Neuronal stem cell (in vitro differentiated cells): ENCODE measurements around the gene ZIC4.
A peak's percentile ranks its signal among the peaks of the same experiment; 100 is the strongest.

ENCODE experiments used
- DNase-seq: peaks from one replicate; pipeline ENCODE4 v3.0.0-alpha.2; 2013; ENCODE audit warnings: low spot score
- H2AFZ ChIP-seq: one replicate; pipeline ENCODE4 v1.6.1; 2013; ENCODE audit warnings: mild to moderate bottlenecking, low read length, inconsistent platforms
- H2AK5ac ChIP-seq: 2 replicates; pipeline ENCODE4 v1.6.1; 2013; ENCODE audit warnings: low read depth, mild to moderate bottlenecking, inconsistent platforms, low read length, moderate library complexity, mixed read lengths
- H2BK120ac ChIP-seq: 2 replicates; pipeline ENCODE4 v1.6.1; 2013; ENCODE audit warnings: low read depth, mild to moderate bottlenecking, inconsistent platforms, low read length, moderate library complexity, mixed read lengths
- H2BK12ac ChIP-seq: one replicate; pipeline ENCODE4 v1.6.1; 2013; ENCODE audit warnings: low read length, inconsistent platforms
- H2BK15ac ChIP-seq: 2 replicates; pipeline ENCODE4 v1.6.1; 2013; ENCODE audit warnings: mild to moderate bottlenecking, low read length, inconsistent platforms, mixed read lengths
- H2BK5ac ChIP-seq: one replicate; pipeline ENCODE4 v1.6.1; 2013; ENCODE audit warnings: inconsistent platforms, mild to moderate bottlenecking, low read length, moderate library complexity
- H3K14ac ChIP-seq: one replicate; pipeline ENCODE4 v1.6.1; 2013; ENCODE audit warnings: low read length, inconsistent platforms
- H3K18ac ChIP-seq: 2 replicates; pipeline ENCODE4 v1.6.1; 2013; ENCODE audit warnings: low read length, inconsistent platforms
- H3K23ac ChIP-seq: 2 replicates; pipeline ENCODE4 v1.6.1; 2013; ENCODE audit warnings: low read depth, mild to moderate bottlenecking, mixed read lengths, low read length, inconsistent platforms; ENCODE audit not compliant: poor library complexity
- H3K27ac ChIP-seq: replicated peaks from 3 replicates; pipeline ENCODE4 v1.5.1; 2013; ENCODE audit warnings: low read length, inconsistent platforms
- H3K27me3 ChIP-seq, 3 experiments: 2 replicates each; pipeline ENCODE4 v1.6.1; 2013; ENCODE audit warnings: low read length in 3 of 3, mild to moderate bottlenecking in 2 of 3, inconsistent platforms in 1 of 3, low read depth in 1 of 3, mixed read lengths in 1 of 3, moderate library complexity in 1 of 3; ENCODE audit not compliant: control insufficient read depth in 3 of 3, insufficient read depth in 3 of 3
- H3K36me3 ChIP-seq, 2 donors: replicated peaks in 1 of 2; 2 replicates each; pipeline ENCODE4 v1.6.1; 2013; ENCODE audit warnings: low read length in 2 of 2; ENCODE audit not compliant: control insufficient read depth in 2 of 2, insufficient read depth in 2 of 2
- H3K4ac ChIP-seq: 2 replicates; pipeline ENCODE4 v1.6.1; 2013; ENCODE audit warnings: inconsistent platforms, mild to moderate bottlenecking, low read length, moderate library complexity
- H3K4me1 ChIP-seq, 2 donors: 1 replicate in 1 of 2; 2 replicates in 1 of 2; pipeline ENCODE4 v1.6.1; 2013; ENCODE audit warnings: low read length in 2 of 2, low read depth in 1 of 2; ENCODE audit not compliant: control insufficient read depth in 2 of 2, insufficient read depth in 1 of 2
- H3K4me2 ChIP-seq: one replicate; pipeline ENCODE4 v1.6.1; 2013; ENCODE audit warnings: mild to moderate bottlenecking, low read length, inconsistent platforms; ENCODE audit not compliant: insufficient read depth, poor library complexity, severe bottlenecking
- H3K4me3 ChIP-seq, 2 donors: 2 replicates each; pipeline ENCODE4 v1.5.1; 2013; ENCODE audit warnings: low read length in 2 of 2, mild to moderate bottlenecking in 2 of 2, inconsistent platforms in 1 of 2, moderate library complexity in 1 of 2
- H3K79me1 ChIP-seq: one replicate; pipeline ENCODE4 v1.6.1; 2013; ENCODE audit warnings: low read depth, mild to moderate bottlenecking, inconsistent platforms, low read length, moderate library complexity
- H3K9ac ChIP-seq: one replicate; pipeline ENCODE4 v1.6.1; 2013; ENCODE audit warnings: mild to moderate bottlenecking, low read depth, low read length, inconsistent platforms; ENCODE audit not compliant: poor library complexity
- H3K9me3 ChIP-seq, 2 donors: replicated peaks in 1 of 2; 2 replicates each; pipeline versions ENCODE3 to v1.6.1; 2013; ENCODE audit warnings: low read length in 2 of 2, mild to moderate bottlenecking in 2 of 2, inconsistent platforms in 1 of 2, low read depth in 1 of 2, mixed read lengths in 1 of 2, moderate library complexity in 1 of 2; ENCODE audit not compliant: control insufficient read depth in 2 of 2, insufficient read depth in 1 of 2
- H4K8ac ChIP-seq: one replicate; pipeline ENCODE4 v1.6.1; 2013; ENCODE audit warnings: low read depth, mild to moderate bottlenecking, inconsistent platforms, low read length, moderate library complexity
- H4K91ac ChIP-seq: one replicate; pipeline ENCODE4 v1.6.1; 2013; ENCODE audit warnings: low read length, low read depth, mild to moderate bottlenecking, inconsistent platforms; ENCODE audit not compliant: poor library complexity
- WGBS, 2 donors: extraction: QIAGEN DNeasy Blood & Tissue Kit; methylation state at CpG; one replicate each; pipeline ENCODE4 v1.1.7; 2013; ENCODE audit warnings: missing lambda C conversion rate in 2 of 2, mixed read lengths in 1 of 2; ENCODE audit not compliant: insufficient read length in 2 of 2, insufficient replicate concordance in 1 of 2; ENCODE audit errors: extremely low coverage in 2 of 2; 5-methylcytosine and 5-hydroxymethylcytosine counted together

ZIC4 gene

GRCh38 chr3:147373301-147373700 is 33.0 kb downstream of the ZIC4 start:
- H4K8ac ChIP-seq = no peak overlapping the region
- WGBS, 2 donors = no CpG with 5 or more reads among the region's 6 CpGs
- H4K91ac ChIP-seq = no peak overlapping the region
- H3K9me3 ChIP-seq = peaks cover 0 to 5% of the 10 kb centered on the region in 2 donors
- peak overlapping the region; percentile 9 for H3K18ac ChIP-seq
- no peak overlapping the region for H2AK5ac ChIP-seq
- no peak overlapping the region for H3K4me2 ChIP-seq
- H2BK12ac ChIP-seq = no peak overlapping the region
- no peak overlapping the region for H2BK15ac ChIP-seq
- no peak for DNase-seq
- peaks cover 7 to 22% of the 10 kb centered on the region in 2 donors for H3K4me1 ChIP-seq
- no peak overlapping the region for H3K27ac ChIP-seq
- H3K79me1 ChIP-seq = no peaks in the 10 kb centered on the region
- no peak overlapping the region for H2BK120ac ChIP-seq
- no peak overlapping the region for H3K4me3 ChIP-seq
- H2BK5ac ChIP-seq = no peak overlapping the region
- no peak overlapping the region for H3K23ac ChIP-seq
- H2AFZ ChIP-seq = no peak overlapping the region
- no peak overlapping the region for H3K9ac ChIP-seq
- no peaks in the 10 kb centered on the region for H3K36me3 ChIP-seq
- H3K27me3 ChIP-seq = peaks cover 16 to 92% (median 79%) of the 10 kb centered on the region in 3 experiments
- no peak overlapping the region for H3K4ac ChIP-seq
- no peak overlapping the region for H3K14ac ChIP-seq

- Histone ChIP-seq H2AK5ac (no peak overlapping the region), H4K8ac (no peak overlapping the region), H3K4me3 (no peak overlapping the region), H3K23ac (no peak overlapping the region), H3K4me1 (peaks cover 4 to 16% of the 10 kb centered on the region in 2 donors), H2BK15ac (no peak overlapping the region), H3K9ac (no peak overlapping the region), H3K4me2 (no peak overlapping the region), H2BK12ac (no peak overlapping the region), H2BK5ac (no peak overlapping the region), H3K14ac (no peak overlapping the region), H3K27ac (no peak overlapping the region), H2AFZ (no peak overlapping the region), H3K18ac (no peak overlapping the region), H3K9me3 (peaks cover 0 to 5% of the 10 kb centered on the region in 2 donors), H3K4ac (no peak overlapping the region), H4K91ac (no peak overlapping the region), H3K79me1 (no peaks in the 10 kb centered on the region), H3K36me3 (no peaks in the 10 kb centered on the region), H2BK120ac (no peak overlapping the region), H3K27me3 (peaks cover 16 to 99% (median 84%) of the 10 kb centered on the region in 3 experiments)
- DNase-seq = no peak
- WGBS, 2 donors = no CpG with 5 or more reads among the region's 17 CpGs
Observed at GRCh38 chr3:147372525-147373027, 33.8 kb downstream of the ZIC4 start.

GRCh38 chr3:147371771-147372340 is 34.5 kb downstream of the ZIC4 start:
- WGBS, 2 donors = no CpG with 5 or more reads among the region's 7 CpGs

GRCh38 chr3:147371140-147371539 is 35.2 kb downstream of the ZIC4 start:
- no peak overlapping the region for H3K18ac ChIP-seq
- no peak overlapping the region for H3K4me3 ChIP-seq
- H4K8ac ChIP-seq = no peak overlapping the region
- no peak overlapping the region for H2BK15ac ChIP-seq
- H2AFZ ChIP-seq = no peak overlapping the region
- no peak overlapping the region for H4K91ac ChIP-seq
- H3K27me3 ChIP-seq = peaks cover 16 to 98% (median 81%) of the 10 kb centered on the region in 3 experiments
- no peaks in the 10 kb centered on the region for H3K36me3 ChIP-seq
- WGBS, 2 donors = no CpG with 5 or more reads among the region's 12 CpGs
- no peak overlapping the region for H2BK12ac ChIP-seq
- no peak overlapping the region for H2AK5ac ChIP-seq
- H3K4ac ChIP-seq = no peak overlapping the region
- no peak overlapping the region for H3K14ac ChIP-seq
- H3K4me2 ChIP-seq = no peak overlapping the region
- DNase-seq = no peak
- H3K23ac ChIP-seq = no peak overlapping the region
- H3K79me1 ChIP-seq = no peaks in the 10 kb centered on the region
- no peak overlapping the region for H3K9ac ChIP-seq
- peaks cover 0 to 5% of the 10 kb centered on the region in 2 donors for H3K9me3 ChIP-seq
- H2BK120ac ChIP-seq = no peak overlapping the region
- H2BK5ac ChIP-seq = no peak overlapping the region
- peaks cover 1 to 11% of the 10 kb centered on the region in 2 donors for H3K4me1 ChIP-seq
- H3K27ac ChIP-seq = no peak overlapping the region

More at GRCh38 chr3:147371771-147372340, 34.5 kb downstream of the ZIC4 start:
- Histone ChIP-seq H3K4me2 (no peak overlapping the region), H3K4me3 (no peak overlapping the region), H2BK12ac (no peak overlapping the region), H4K91ac (no peak overlapping the region), H3K4ac (no peak overlapping the region), H3K18ac (no peak overlapping the region), H3K79me1 (no peaks in the 10 kb centered on the region), H3K36me3 (no peaks in the 10 kb centered on the region), H4K8ac (no peak overlapping the region), H2BK15ac (no peak overlapping the region), H3K4me1 (peaks cover 1 to 11% of the 10 kb centered on the region in 2 donors), H2BK120ac (no peak overlapping the region), H2BK5ac (no peak overlapping the region), H3K27ac (no peak overlapping the region), H3K23ac (no peak overlapping the region), H2AFZ (no peak overlapping the region), H3K14ac (no peak overlapping the region), H3K27me3 (peaks cover 16 to 100% (median 81%) of the 10 kb centered on the region in 3 experiments), H3K9me3 (peaks cover 0 to 5% of the 10 kb centered on the region in 2 donors), H2AK5ac (no peak overlapping the region), H3K9ac (no peak overlapping the region)
- DNase-seq = no peak
